ENCODE results near the gene SPRR2F. TPM values are rescaled to one million over a fixed set of nuclear protein-coding genes. Genes with fewer than 3 reads are reported as not detected.
"Not testable (repeated sequence)": the region's sequence is repeated elsewhere in the genome, so short reads cannot be mapped to it uniquely, and the experiment has no call there.

Gene SPRR2F
- total and polyA plus RNA-seq, 2 donors (not counting 3 experiments of a cell fraction or from before 2014, with no cell fraction given): not detected

GRCh38 chr1:153133267-153133666 is 20.0 kb upstream of the SPRR2F start:
- Histone ChIP-seq H2AFZ (ENCODE audit: low read depth, low read length) (no peak overlapping the region), H3K36me3 (ENCODE audit: control insufficient read depth in 2 of 2, extremely low read depth in 1 of 2, insufficient read depth in 2 of 2, low read length in 2 of 2) (no peaks in the 10 kb centered on the region), H3K9me3 (replicated peaks; ENCODE audit: control insufficient read depth, insufficient read depth, low read length) (no peaks in the 10 kb centered on the region), H3K4me2 (ENCODE audit: insufficient read depth, low read length) (no peak overlapping the region), H3K27me3 (ENCODE audit: control insufficient read depth in 2 of 2, insufficient read depth in 2 of 2, low read length in 2 of 2) (no peaks in the 10 kb centered on the region), H3K9me1 (replicated peaks; ENCODE audit: control insufficient read depth, extremely low read depth, insufficient read depth, low read length) (no peaks in the 10 kb centered on the region), H3K79me2 (ENCODE audit: control insufficient read depth, insufficient read depth, low read length) (no peaks in the 10 kb centered on the region), H3K4me1 (ENCODE audit: control insufficient read depth, extremely low read depth, insufficient read depth, low read length) (no peaks in the 10 kb centered on the region), H3K4me3 (replicated peaks in 1 of 3; ENCODE audit: insufficient read depth in 1 of 3, low read depth in 1 of 3, low read length in 3 of 3) (no peak overlapping the region), H3K9ac (replicated peaks; ENCODE audit: extremely low read depth, insufficient read depth, low read length) (no peak overlapping the region), H3K27ac (ENCODE audit: insufficient read depth, low read depth, low read length) (no peak overlapping the region), H4K20me1 (replicated peaks; ENCODE audit: control insufficient read depth, extremely low read depth, insufficient read depth, low read length) (no peaks in the 10 kb centered on the region)
- ChIA-PET POLR2A (interaction anchor here (0.7 kb wide), 1 partner anchor 146 kb away, joined by 3 read pairs; no protein-coding TSS in a partner anchor), CTCF (no interaction called here)
- dilution Hi-C loops (cut with MboI; ENCODE audit: extremely low pct_ligation_motif_present, low sequenced_read_pairs) (no loop called here), intact Hi-C loops (cut with micrococcal nuclease) (no loop called here)
- TF ChIP-seq MAX (IDR thresholded peaks at IDR 0.05; ENCODE audit: insufficient read depth, insufficient read length) (no peak), FOS (IDR thresholded peaks at IDR 0.05; ENCODE audit: borderline replicate concordance, insufficient read depth, low read length) (no peak), EZH2 (IDR thresholded peaks at IDR 0.05; ENCODE audit: borderline replicate concordance, low read depth, low read length, severe bottlenecking) (no peak), GATA2 (IDR thresholded peaks at IDR 0.05; ENCODE audit: insufficient read depth, insufficient read length, low read depth, low read length) (no peak)
- FAIRE-seq (no peak), DNase-seq (ENCODE audit: low read depth, low spot score) (no peak)
- no TSS peak for BruUV-seq (replicated peaks)

GRCh38 chr1:153128688-153129087 is 15.4 kb upstream of the SPRR2F start:
- H2AFZ ChIP-seq (ENCODE audit: low read depth, low read length); H3K9me1 ChIP-seq (replicated peaks; ENCODE audit: control insufficient read depth, extremely low read depth, insufficient read depth, low read length); DNase-seq (ENCODE audit: low read depth, low spot score); H3K36me3 ChIP-seq (ENCODE audit: control insufficient read depth in 2 of 2, extremely low read depth in 1 of 2, insufficient read depth in 2 of 2, low read length in 2 of 2); CTCF ChIA-PET; H3K4me2 ChIP-seq (ENCODE audit: insufficient read depth, low read length); H3K4me3 ChIP-seq (replicated peaks in 1 of 3; ENCODE audit: insufficient read depth in 1 of 3, low read depth in 1 of 3, low read length in 3 of 3); FAIRE-seq; H3K9me3 ChIP-seq (replicated peaks; ENCODE audit: control insufficient read depth, insufficient read depth, low read length); BruUV-seq (replicated peaks); H3K9ac ChIP-seq (replicated peaks; ENCODE audit: extremely low read depth, insufficient read depth, low read length); H3K27me3 ChIP-seq (ENCODE audit: control insufficient read depth in 2 of 2, insufficient read depth in 2 of 2, low read length in 2 of 2); H3K79me2 ChIP-seq (ENCODE audit: control insufficient read depth, insufficient read depth, low read length); H3K4me1 ChIP-seq (ENCODE audit: control insufficient read depth, extremely low read depth, insufficient read depth, low read length); intact Hi-C loops (cut with micrococcal nuclease); H4K20me1 ChIP-seq (replicated peaks; ENCODE audit: control insufficient read depth, extremely low read depth, insufficient read depth, low read length); H3K27ac ChIP-seq (ENCODE audit: insufficient read depth, low read depth, low read length); dilution Hi-C loops (cut with MboI; ENCODE audit: extremely low pct_ligation_motif_present, low sequenced_read_pairs); POLR2A ChIA-PET: not testable (repeated sequence)
